Muscle layer of colon (tissue), 2 donors: ENCODE measurements around the gene CRAT.
"Not testable (repeated sequence)": the region's sequence is repeated elsewhere in the genome, so short reads cannot be mapped to it uniquely, and the experiment has no call there.

Source experiments
- H3K27ac ChIP-seq: one replicate; pipeline ENCODE4 v1.7.0; 2013; ENCODE audit warnings: low read depth, mild to moderate bottlenecking, low read length, moderate library complexity
- H3K27me3 ChIP-seq, 2 donors: one replicate each; pipeline ENCODE4 v1.7.0; 2013; ENCODE audit warnings: low read length in 2 of 2, mild to moderate bottlenecking in 2 of 2; ENCODE audit not compliant: insufficient read depth in 2 of 2, control insufficient read depth in 1 of 2
- H3K36me3 ChIP-seq: one replicate; pipeline ENCODE4 v1.7.0; 2013; ENCODE audit warnings: mild to moderate bottlenecking, low read length; ENCODE audit not compliant: insufficient read depth
- H3K4me1 ChIP-seq: one replicate; pipeline ENCODE4 v1.7.0; 2013; ENCODE audit warnings: mild to moderate bottlenecking, low read length; ENCODE audit not compliant: insufficient read depth
- H3K4me3 ChIP-seq, 2 donors: one replicate each; pipeline ENCODE4 v1.7.0; 2013; ENCODE audit warnings: low read length in 2 of 2, low read depth in 1 of 2, mild to moderate bottlenecking in 1 of 2, moderate library complexity in 1 of 2
- H3K9ac ChIP-seq: one replicate; pipeline ENCODE4 v1.7.0; 2013; ENCODE audit warnings: low read length
- H3K9me3 ChIP-seq: one replicate; pipeline ENCODE4 v1.7.0; 2013; ENCODE audit warnings: mild to moderate bottlenecking, low read length
- donor health status: abdominal sarcoma.
- donor health status: Adenocarcinoma of cecum.

CRAT gene

DNA sequence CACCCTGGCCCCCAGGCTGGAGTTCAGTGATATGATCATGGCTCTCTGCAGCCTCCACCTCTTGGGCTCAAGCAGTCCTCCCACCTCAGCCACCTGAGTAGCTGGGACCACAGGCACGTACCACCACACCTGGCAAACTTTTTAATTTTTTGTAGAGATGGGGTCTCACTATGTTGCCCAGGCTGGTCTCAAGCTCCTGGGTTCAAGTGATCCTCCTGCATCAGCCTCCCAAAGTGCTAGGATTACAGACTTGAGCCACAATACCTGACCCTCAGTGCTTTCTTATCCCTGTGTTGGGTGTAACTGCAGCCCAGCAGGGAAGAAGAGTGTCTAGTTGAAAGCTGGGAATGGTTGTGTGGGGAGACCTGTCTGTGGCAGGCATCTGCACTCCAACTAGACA is 11.5 kb upstream of the CRAT start:
- Histone ChIP-seq H3K9ac (no peak overlapping the region), H3K27me3 (no peaks in the 10 kb centered on the region), H3K4me3 (no peak overlapping the region), H3K27ac (no peak overlapping the region), H3K9me3 (no peaks in the 10 kb centered on the region), H3K4me1 (no peaks in the 10 kb centered on the region), H3K36me3 (peaks cover 31% of the 10 kb centered on the region)

DNA sequence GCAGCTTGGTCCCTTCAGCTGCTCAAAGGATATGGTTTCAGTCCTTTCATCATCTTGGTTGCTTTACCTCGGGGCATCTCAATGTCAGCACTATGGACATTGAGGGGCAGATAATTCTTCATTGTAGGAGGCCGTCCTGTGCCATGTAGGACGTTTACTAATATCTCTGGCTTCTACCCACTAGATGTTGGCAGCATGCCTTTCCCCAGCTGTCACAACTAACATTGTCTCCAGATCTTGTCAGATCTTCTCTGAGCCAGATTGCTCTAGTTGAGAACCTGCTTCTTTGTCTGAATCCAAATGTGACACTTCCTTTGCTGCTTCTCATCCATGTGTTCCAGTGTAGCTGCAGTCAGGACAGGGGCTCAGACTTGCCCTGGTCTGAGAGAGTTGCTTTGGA is 10.9 kb upstream of the CRAT start:
- H3K9ac ChIP-seq, result no peak overlapping the region
- no peaks in the 10 kb centered on the region for H3K9me3 ChIP-seq
- no peaks in the 10 kb centered on the region for H3K4me1 ChIP-seq
- no peak overlapping the region for H3K4me3 ChIP-seq
- H3K27me3 ChIP-seq, result no peaks in the 10 kb centered on the region
- peaks cover 25% of the 10 kb centered on the region for H3K36me3 ChIP-seq
- no peak overlapping the region for H3K27ac ChIP-seq

DNA sequence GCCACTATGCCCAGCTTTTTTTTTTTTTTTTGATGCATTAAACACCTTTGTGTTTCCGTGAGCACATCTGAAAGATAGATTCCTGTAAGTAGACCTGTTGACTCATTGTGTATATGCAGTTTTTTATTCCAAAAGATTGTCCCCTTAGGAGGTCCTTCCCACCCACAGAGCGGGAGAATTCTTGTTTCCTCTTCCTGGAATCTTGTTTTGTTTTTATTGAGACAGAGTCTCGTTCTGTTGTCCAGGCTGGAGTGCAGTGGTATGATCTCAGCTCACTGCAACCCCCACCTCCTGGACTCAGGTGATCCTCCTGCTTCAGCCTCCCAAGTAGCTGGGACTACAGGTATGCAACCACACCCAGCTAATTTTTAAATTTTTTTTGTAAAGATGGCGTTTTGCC is 8.2 kb upstream of the CRAT start:
- no peak overlapping the region for H3K9ac ChIP-seq
- H3K27me3 ChIP-seq, result no peaks in the 10 kb centered on the region
- peaks cover 25% of the 10 kb centered on the region for H3K36me3 ChIP-seq
- H3K4me3 ChIP-seq, result no peak overlapping the region
- no peak overlapping the region for H3K27ac ChIP-seq
- no peaks in the 10 kb centered on the region for H3K9me3 ChIP-seq
- no peaks in the 10 kb centered on the region for H3K4me1 ChIP-seq

DNA sequence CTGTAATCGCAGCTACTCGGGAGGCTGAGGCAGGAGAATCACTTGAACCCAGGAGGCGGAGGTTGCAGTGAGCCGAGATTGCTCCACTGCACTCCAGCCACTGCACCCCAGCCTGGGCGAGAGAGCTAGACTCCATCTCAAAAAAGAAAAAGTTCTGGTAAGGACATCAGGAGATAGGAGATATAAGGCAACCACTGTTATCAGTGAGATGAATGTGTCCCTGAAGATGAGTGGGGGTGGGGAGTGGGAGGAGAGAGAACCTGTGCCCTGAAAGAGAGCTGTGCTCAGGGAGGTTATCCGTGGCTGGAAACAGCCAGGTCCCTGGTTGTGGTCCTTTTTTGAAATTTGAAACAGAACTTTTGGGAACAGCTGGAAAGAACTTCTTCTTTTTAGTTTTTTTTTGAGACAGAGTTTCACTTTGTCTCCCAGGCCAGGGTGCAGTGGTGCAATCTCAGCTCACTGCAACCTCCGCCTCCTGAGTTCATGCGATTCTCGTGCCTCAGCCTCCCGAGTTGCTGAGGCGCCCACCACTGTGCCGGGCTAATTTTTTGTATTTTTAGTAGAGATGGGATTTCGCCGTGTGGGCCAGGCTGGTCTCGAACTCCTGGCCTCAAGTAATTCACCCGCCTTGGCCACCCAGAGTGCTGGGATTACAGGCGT is 3.2 kb upstream of the CRAT start:
- Histone ChIP-seq H3K4me3 (no peak overlapping the region), H3K9ac (no peak overlapping the region), H3K9me3 (no peaks in the 10 kb centered on the region), H3K27ac (no peak overlapping the region), H3K4me1 (peaks cover 10% of the 10 kb centered on the region), H3K27me3 (no peaks in the 10 kb centered on the region), H3K36me3 (no peaks in the 10 kb centered on the region)

DNA sequence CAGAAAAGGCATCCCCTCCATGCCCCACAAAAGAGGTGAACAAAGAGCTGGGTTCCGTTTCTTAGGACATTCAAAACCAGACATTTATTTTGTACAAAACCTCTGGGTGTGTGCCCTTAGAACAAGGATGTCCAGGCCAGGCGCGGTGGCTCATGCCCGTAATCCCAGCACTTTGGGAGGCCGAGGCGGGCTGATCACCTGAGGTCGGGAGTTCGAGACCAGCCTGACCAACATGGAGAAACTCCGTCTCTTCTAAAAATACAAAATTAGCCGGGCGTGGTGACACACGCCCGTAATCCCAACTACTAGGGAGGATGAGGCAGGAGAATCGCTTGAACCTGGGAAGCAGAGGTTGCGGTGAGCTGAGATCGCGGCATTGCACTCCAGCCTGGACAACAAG is 1.9 kb upstream of the CRAT start:
- H3K4me1 ChIP-seq, result peaks cover 17% of the 10 kb centered on the region
- H3K27ac ChIP-seq, result not testable (repeated sequence)

DNA sequence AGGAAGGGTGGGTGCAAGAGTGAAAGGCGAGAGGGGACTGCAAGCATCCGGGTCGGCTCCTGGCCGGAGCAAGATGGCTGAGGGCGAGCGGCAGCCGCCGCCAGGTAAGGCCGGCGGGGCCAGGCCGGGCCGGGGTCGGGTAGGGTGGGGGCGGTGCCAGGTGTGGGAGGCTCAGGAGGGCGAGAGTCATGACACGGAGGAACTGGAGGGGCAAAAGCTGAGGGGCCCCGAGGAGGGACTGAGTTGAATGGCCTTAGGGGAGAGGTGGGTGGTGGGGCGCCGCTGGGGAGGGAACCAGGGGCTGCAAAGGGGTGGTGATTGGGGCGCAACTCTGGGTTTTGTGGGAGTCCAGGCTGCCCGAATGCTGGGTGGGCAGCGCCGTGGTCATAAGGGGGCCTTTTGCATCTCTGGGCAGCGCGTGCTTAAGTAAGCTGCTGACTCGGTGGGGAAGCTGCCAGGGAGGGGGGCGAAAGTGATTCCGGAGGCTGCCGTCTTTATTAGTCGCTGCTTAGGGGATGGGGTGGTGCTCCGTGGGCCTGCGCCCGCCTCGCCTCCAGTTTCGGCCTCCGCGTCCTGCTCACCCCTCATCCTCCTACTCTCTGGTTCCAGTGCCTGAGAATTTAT is 1.0 kb upstream of the CRAT start:
- Histone ChIP-seq H3K9me3 (no peaks in the 10 kb centered on the region), H3K4me1 (peaks cover 17% of the 10 kb centered on the region), H3K27me3 (no peaks in the 10 kb centered on the region), H3K9ac (peak overlapping the region; percentile 47), H3K4me3 (peak overlapping the region; percentile 77 to 99), H3K36me3 (peaks cover 7% of the 10 kb centered on the region), H3K27ac (peak overlapping the region; percentile 96)

More for the DNA sequence above, 1.9 kb upstream of the CRAT start:
- peak overlapping the region in 1 of 2 donors; percentile 77 for H3K4me3 ChIP-seq
- H3K27me3 ChIP-seq, H3K9ac ChIP-seq, H3K9me3 ChIP-seq, H3K36me3 ChIP-seq: not testable (repeated sequence)

DNA sequence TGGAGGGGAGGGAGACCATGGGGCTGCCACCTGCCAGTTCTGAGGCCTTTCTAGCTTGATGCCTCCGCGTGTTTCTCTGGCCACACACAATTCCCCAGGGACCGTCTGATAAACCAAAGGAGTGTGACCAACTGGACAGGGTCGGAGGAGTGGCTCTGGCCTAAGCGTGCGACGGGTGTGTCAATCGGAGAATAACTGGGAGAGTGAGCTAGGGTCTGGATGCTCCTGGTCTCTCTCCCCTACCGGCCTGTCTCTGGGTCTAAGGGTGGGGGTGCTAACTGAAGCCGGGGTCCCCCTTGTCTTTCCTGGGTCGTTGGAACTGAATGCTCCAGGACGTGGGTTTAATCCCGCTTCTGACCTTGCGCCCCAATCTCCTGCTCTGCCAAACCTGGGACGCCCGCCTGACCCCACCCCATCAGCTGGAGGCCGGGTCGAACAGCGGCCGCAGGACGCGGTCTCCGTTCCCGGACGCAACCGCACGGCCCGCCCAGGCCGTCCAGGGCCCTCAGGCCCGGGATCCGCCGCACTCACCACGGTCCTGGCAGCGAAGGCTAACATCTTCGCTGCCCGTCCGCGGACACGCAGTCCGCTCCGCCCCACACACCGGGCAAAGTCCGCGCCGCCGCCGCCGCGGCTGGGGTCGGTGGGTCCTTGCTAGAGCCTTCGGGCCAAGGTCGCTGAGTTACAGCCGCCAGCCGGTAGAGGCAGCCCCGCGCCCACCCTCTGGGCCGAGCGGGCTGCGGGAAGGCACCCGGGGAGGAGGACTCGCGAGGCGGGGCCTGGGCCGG is 447 bp downstream of the CRAT start:
- Histone ChIP-seq H3K9ac (peak overlapping the region; percentile 73), H3K27me3 (no peaks in the 10 kb centered on the region), H3K36me3 (peaks cover 14% of the 10 kb centered on the region), H3K27ac (peak overlapping the region; percentile 73), H3K4me3 (peak overlapping the region; percentile 84 to 92), H3K9me3 (no peaks in the 10 kb centered on the region), H3K4me1 (peaks cover 17% of the 10 kb centered on the region)

DNA sequence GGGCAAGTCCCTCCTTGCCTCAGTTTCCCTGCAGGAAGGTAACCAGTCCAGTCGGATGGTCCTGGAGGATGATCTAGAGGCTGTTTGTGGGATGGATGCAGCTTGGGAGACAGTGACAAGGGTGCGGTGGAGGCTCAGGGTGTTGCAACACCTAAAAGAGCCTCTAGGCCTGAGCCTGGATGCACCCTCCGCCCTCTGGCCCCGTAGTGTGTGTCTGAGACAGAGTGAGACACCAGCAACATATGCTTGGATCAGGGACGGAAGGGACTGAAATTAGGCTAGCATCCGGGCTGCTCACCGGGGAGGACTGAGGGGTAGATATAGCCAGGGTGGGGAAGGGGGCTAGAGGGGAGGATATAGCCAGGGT is 1.1 kb downstream of the CRAT start:
- Histone ChIP-seq H3K27me3 (no peaks in the 10 kb centered on the region), H3K36me3 (peaks cover 15% of the 10 kb centered on the region), H3K9ac (no peak overlapping the region), H3K27ac (no peak overlapping the region), H3K4me1 (peaks cover 17% of the 10 kb centered on the region), H3K4me3 (peak overlapping the region in 1 of 2 donors; percentile 92), H3K9me3 (no peaks in the 10 kb centered on the region)

DNA sequence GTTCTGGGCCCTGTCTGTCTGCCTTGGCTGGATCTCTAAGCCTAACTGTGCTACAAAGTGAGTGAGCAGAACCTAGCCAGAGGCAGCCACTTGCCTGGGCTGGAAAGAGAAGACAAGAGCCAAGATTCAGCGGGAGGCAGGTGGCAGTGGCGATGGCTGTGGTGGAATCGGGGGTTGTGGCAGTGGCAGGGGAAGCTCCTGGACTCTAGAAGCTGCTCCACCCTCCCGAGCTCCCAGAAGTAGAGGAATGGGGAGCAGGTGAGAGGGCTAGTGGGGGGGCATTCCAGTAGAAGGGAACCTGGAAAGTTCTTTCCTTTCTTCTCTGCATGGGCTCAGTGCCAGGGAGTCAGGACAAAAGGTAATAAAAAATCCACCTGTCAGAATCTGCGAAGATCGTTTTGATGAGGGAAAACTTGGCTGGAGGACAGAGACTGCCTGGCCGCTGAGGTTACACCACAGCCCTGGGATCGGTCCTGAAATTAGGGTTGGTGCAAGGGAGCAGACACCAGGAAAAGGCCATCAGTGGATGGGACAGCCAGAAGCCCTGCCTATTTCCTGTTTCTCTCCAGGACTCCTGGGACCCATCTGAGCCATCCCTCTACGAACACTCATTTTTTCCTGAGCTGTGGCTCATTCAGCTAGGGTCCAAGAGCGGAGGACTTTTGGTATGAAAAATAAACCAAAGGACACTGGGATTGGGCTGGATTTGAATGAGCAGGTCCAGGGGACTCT is 1.6 kb downstream of the CRAT start:
- Histone ChIP-seq H3K36me3 (peaks cover 15% of the 10 kb centered on the region), H3K4me1 (peaks cover 17% of the 10 kb centered on the region), H3K9ac (no peak overlapping the region), H3K4me3 (peak overlapping the region in 1 of 2 donors; percentile 92), H3K27me3 (no peaks in the 10 kb centered on the region), H3K9me3 (no peaks in the 10 kb centered on the region), H3K27ac (no peak overlapping the region)

DNA sequence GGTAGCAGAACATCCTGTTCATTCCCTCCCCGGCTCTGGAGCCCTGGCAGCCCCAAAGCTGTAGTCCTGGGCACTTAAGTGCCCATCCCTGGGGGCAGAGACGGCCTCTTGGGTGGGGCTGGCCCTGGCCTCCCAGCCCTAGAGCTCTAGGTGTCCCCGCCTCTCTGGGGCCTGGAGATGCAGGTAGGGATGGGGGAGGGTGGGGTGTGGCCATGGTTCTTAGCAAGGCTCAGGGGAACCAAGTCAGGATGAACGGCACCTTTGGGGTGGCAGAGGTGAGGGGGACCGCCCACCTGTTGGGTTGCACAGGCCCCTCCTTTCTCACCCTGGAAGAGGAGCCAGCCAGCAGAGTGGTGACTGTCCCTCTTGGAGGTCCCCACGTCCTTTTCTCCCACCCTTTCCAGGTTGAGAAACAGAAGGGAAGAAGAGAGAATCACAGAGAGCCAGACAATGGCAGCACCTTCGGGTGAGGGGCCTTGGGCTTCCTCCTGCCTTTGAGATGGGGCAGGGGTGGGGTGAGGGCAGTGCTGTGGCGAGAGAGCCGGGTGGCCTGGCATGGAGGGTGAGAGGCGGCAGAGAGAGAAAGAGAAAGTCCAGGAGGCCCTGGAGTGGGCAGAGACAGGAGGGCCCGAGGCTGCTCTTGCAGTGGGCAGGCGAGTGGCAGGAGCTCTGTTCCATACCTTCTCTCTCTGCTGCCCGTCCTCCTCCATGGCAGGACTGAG is 2.3 kb downstream of the CRAT start:
- no peaks in the 10 kb centered on the region for H3K9me3 ChIP-seq
- no peaks in the 10 kb centered on the region for H3K27me3 ChIP-seq
- peaks cover 17% of the 10 kb centered on the region for H3K4me1 ChIP-seq
- no peak overlapping the region for H3K27ac ChIP-seq
- H3K9ac ChIP-seq, result no peak overlapping the region
- H3K4me3 ChIP-seq, result peak overlapping the region in 1 of 2 donors; percentile 92
- peaks cover 15% of the 10 kb centered on the region for H3K36me3 ChIP-seq

DNA sequence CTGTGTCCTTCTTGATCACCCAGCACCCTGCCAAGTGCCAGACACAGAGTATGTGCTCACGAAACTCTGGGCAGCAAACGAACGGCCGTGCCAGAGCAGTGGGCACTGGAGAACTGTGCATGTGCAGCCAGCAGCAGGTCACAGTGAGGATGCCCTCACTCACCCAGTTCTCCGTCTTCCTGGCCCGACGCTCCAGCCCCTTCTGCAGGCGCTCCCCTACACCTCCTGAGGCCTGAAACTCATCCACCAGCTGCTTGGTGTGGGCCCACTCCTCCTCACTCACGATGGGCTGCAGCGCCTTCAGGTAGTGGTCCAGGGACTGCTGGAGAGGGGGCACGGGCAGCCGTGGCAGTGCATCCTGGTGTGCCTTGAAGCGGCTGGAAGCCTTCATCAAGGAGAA is 2.9 kb downstream of the CRAT start:
- Histone ChIP-seq H3K27ac (no peak overlapping the region), H3K9ac (no peak overlapping the region), H3K36me3 (peaks cover 15% of the 10 kb centered on the region), H3K9me3 (no peaks in the 10 kb centered on the region), H3K4me3 (no peak overlapping the region), H3K4me1 (peaks cover 17% of the 10 kb centered on the region), H3K27me3 (no peaks in the 10 kb centered on the region)
